WTC11 (cell line): Measurements from ENCODE around the gene SAMSN1. TPM values are rescaled to one million over a fixed set of nuclear protein-coding genes. Genes with fewer than 3 reads are reported as not detected.

Experiments used
- ATAC-seq: fragments of 200-7000 bp; cut with Tn5 transposase; 2 replicates; pipeline ENCODE4 v1.10.0; 2021; ENCODE audit warnings: mild to moderate bottlenecking, moderate library complexity
- CTCF ChIA-PET: fragments of 300-600 bp; sonication (Branson Sonifier 250); formaldehyde crosslinking; loops from one replicate; lab custom pipeline; 2021; ENCODE audit warnings: antibody characterized with exemption; lab: Charles Lee
- POLR2A ChIA-PET: fragments of 350-600 bp; sonication (Branson Sonifier 250); formaldehyde crosslinking; loops from one replicate; lab custom pipeline; 2021; ENCODE audit warnings: antibody characterized with exemption; lab: Charles Lee
- DNase-seq: peaks from one replicate; pipeline ENCODE4 v3.0.0; 2021; ENCODE audit warnings: low spot score
- H3K27ac Mint-ChIP-seq: 2 replicates; pipeline ENCODE4 v1.8.0; 2021; ENCODE audit warnings: mixed read lengths
- H3K27me3 Mint-ChIP-seq: 2 replicates; pipeline ENCODE4 v1.8.0; 2021; ENCODE audit warnings: low read depth, mild to moderate bottlenecking, moderate library complexity, mixed read lengths
- H3K36me3 Mint-ChIP-seq: 2 replicates; pipeline ENCODE4 v1.8.0; 2021; ENCODE audit warnings: mixed read lengths
- H3K4me1 Mint-ChIP-seq: 2 replicates; pipeline ENCODE4 v1.8.0; 2022; ENCODE audit warnings: mixed read lengths
- H3K4me3 Mint-ChIP-seq: 2 replicates; pipeline ENCODE4 v1.8.0; 2021; ENCODE audit warnings: mild to moderate bottlenecking, moderate library complexity, mixed read lengths
- H3K9me3 Mint-ChIP-seq: 2 replicates; pipeline ENCODE4 v1.8.0; 2021; ENCODE audit warnings: mixed read lengths
- CBFB ChIP-seq: sonication (generic); formaldehyde crosslinking; IDR thresholded peaks from 2 replicates; pipeline ENCODE4 v1.8.1; 2022; ENCODE audit warnings: mild to moderate bottlenecking, low read depth, missing genetic modification reagents
- CREM ChIP-seq: sonication (generic); formaldehyde crosslinking; IDR thresholded peaks from 2 replicates; pipeline ENCODE4 v1.8.1; 2022; ENCODE audit warnings: mild to moderate bottlenecking, missing genetic modification reagents, moderate library complexity
- CTCF ChIP-seq: fragments of 200-600 bp; IDR thresholded peaks from 2 replicates; pipeline ENCODE4 v1.8.0; 2022; ENCODE audit warnings: antibody characterized with exemption
- ELF4 ChIP-seq: sonication (generic); formaldehyde crosslinking; IDR thresholded peaks from 2 replicates; pipeline ENCODE4 v1.8.1; 2022; ENCODE audit warnings: low read depth, mild to moderate bottlenecking, moderate library complexity, missing genetic modification reagents
- ESRRA ChIP-seq: sonication (generic); formaldehyde crosslinking; IDR thresholded peaks from 2 replicates; pipeline ENCODE4 v1.8.1; 2022; ENCODE audit warnings: mild to moderate bottlenecking, missing genetic modification reagents, borderline replicate concordance
- GABPB1 ChIP-seq: sonication (generic); formaldehyde crosslinking; IDR thresholded peaks from 2 replicates; pipeline ENCODE4 v1.8.1; 2023; ENCODE audit warnings: mild to moderate bottlenecking, missing genetic modification reagents
- GTF2I ChIP-seq: fragments of 250-450 bp; sonication (Bioruptor Pico); conservative IDR thresholded peaks from 2 replicates; pipeline ENCODE4 v1.4.0; 2021; ENCODE audit warnings: mild to moderate bottlenecking
- JUN ChIP-seq: sonication (generic); formaldehyde crosslinking; IDR thresholded peaks from 2 replicates; pipeline ENCODE4 v1.8.0; 2023; ENCODE audit warnings: mild to moderate bottlenecking, missing genetic modification reagents
- MXD4 ChIP-seq: fragments of 250-450 bp; sonication (Bioruptor Pico); IDR thresholded peaks from 2 replicates; pipeline ENCODE4 v1.8.0; 2021; ENCODE audit warnings: mild to moderate bottlenecking, moderate library complexity, borderline replicate concordance
- NFE2L1 ChIP-seq: sonication (generic); formaldehyde crosslinking; IDR thresholded peaks from 2 replicates; pipeline ENCODE4 v1.8.1; 2023; ENCODE audit warnings: missing genetic modification reagents
- NFYB ChIP-seq: sonication (generic); formaldehyde crosslinking; conservative IDR thresholded peaks from 2 replicates; pipeline ENCODE4 v1.8.0; 2022; ENCODE audit warnings: low read depth, missing genetic modification reagents
- NR1H2 ChIP-seq: sonication (generic); formaldehyde crosslinking; IDR thresholded peaks from 2 replicates; pipeline ENCODE4 v1.9.0; 2021; ENCODE audit warnings: mild to moderate bottlenecking, moderate library complexity, missing genetic modification reagents
- PRRX2 ChIP-seq: fragments of 250-450 bp; sonication (Bioruptor Pico); IDR thresholded peaks from 2 replicates; pipeline ENCODE4 v1.8.0; 2021; ENCODE audit warnings: mild to moderate bottlenecking
- RORB ChIP-seq: fragments of 250-450 bp; sonication (Bioruptor Pico); IDR thresholded peaks from 2 replicates; pipeline ENCODE4 v1.9.0; 2021; ENCODE audit warnings: mild to moderate bottlenecking
- SMAD3 ChIP-seq: sonication (generic); formaldehyde crosslinking; IDR thresholded peaks from 2 replicates; pipeline ENCODE4 v1.8.0; 2022; ENCODE audit warnings: missing genetic modification reagents, mild to moderate bottlenecking, borderline replicate concordance
- SMAD4 ChIP-seq: sonication (generic); formaldehyde crosslinking; IDR thresholded peaks from 2 replicates; pipeline ENCODE4 v1.8.0; 2022; ENCODE audit warnings: mild to moderate bottlenecking, missing genetic modification reagents
- SOX15 ChIP-seq: fragments of 250-450 bp; sonication (Bioruptor Pico); IDR thresholded peaks from 2 replicates; pipeline ENCODE4 v1.9.0; 2021; ENCODE audit warnings: mild to moderate bottlenecking
- TP53 ChIP-seq: sonication (generic); formaldehyde crosslinking; IDR thresholded peaks from 2 replicates; pipeline ENCODE4 v1.8.1; 2023; ENCODE audit warnings: mild to moderate bottlenecking, missing genetic modification reagents
- USF1 ChIP-seq: sonication (generic); formaldehyde crosslinking; IDR thresholded peaks from 2 replicates; pipeline ENCODE4 v1.8.0; 2022; ENCODE audit warnings: mild to moderate bottlenecking, missing genetic modification reagents
- ZNF232 ChIP-seq: sonication (generic); formaldehyde crosslinking; IDR thresholded peaks from 2 replicates; pipeline ENCODE4 v1.8.0; 2022; ENCODE audit warnings: mild to moderate bottlenecking, missing genetic modification reagents
- ZNF281 ChIP-seq: sonication (generic); formaldehyde crosslinking; IDR thresholded peaks from 2 replicates; pipeline ENCODE4 v1.8.0; 2023; ENCODE audit warnings: mild to moderate bottlenecking, missing genetic modification reagents
- ZNF396 ChIP-seq: fragments of 250-450 bp; sonication (Bioruptor Pico); IDR thresholded peaks from 2 replicates; pipeline ENCODE4 v1.8.0; 2021; ENCODE audit warnings: mild to moderate bottlenecking, moderate library complexity, borderline replicate concordance
- total RNA-seq: library from RNA; stranded (reverse); gene quantifications from 3 replicates; pipeline ENCODE4 v1.2.3, GENCODE V29; 2021
- TF ChIP-seq, protein P1 (sequence below): sonication (generic); formaldehyde crosslinking; IDR thresholded peaks from 2 replicates; pipeline ENCODE4 v1.8.1; 2022; ENCODE audit warnings: low read depth, mild to moderate bottlenecking, moderate library complexity, missing genetic modification reagents, borderline replicate concordance
- TF ChIP-seq, protein P2 (sequence below): fragments of 250-450 bp; sonication (Bioruptor Pico); IDR thresholded peaks from 2 replicates; pipeline ENCODE4 v1.9.0; 2021; ENCODE audit warnings: mild to moderate bottlenecking
- TF ChIP-seq, protein P3 (sequence below): sonication (generic); formaldehyde crosslinking; IDR thresholded peaks from 2 replicates; pipeline ENCODE4 v1.8.1; 2023; ENCODE audit warnings: mild to moderate bottlenecking, missing genetic modification reagents

The SAMSN1 gene
- total RNA-seq, 1 experiment from 2014 or later, result 1.2 TPM

DNA sequence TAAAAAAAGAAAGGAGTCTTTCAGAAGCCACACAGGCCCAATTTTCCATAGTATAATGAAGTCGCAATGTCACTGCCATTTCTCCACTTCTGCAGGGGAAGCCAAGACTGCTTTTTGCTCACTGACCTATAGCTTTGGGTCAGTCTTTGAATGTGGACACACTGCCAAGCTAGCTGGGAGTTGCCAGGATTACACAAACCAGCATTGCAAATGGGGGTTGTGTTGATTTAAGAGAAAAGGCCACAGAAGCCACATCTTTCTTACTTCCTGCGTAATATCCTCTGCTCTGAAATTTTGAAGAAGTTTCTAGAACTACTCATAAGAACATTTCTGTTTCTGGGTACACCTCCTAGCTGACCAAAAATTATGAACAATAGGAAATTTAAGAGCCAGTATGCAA is 45.8 kb upstream of the SAMSN1 start:
- Mint-ChIP-seq H3K36me3 (peaks cover 26% of the 10 kb centered on the region), H3K4me1 (peaks cover 10% of the 10 kb centered on the region), H3K9me3 (peaks cover 32% of the 10 kb centered on the region), H3K4me3 (no peak overlapping the region), H3K27me3 (peaks cover 2% of the 10 kb centered on the region), H3K27ac (no peak overlapping the region)
- ChIA-PET CTCF (no interaction called here), POLR2A (no interaction called here)
- ATAC-seq (no peak), DNase-seq (no peak)
- TF ChIP-seq TP53 (CRISPR knock-in tag) (no peak), SMAD4 (no peak), USF1 (CRISPR knock-in tag) (no peak), PRRX2 (CRISPR knock-in tag) (no peak), ZNF281 (CRISPR knock-in tag) (no peak), RORB (CRISPR knock-in tag) (no peak), CTCF (no peak), NFE2L1 (CRISPR knock-in tag) (no peak)
- TF ChIP-seq, protein P1, sequence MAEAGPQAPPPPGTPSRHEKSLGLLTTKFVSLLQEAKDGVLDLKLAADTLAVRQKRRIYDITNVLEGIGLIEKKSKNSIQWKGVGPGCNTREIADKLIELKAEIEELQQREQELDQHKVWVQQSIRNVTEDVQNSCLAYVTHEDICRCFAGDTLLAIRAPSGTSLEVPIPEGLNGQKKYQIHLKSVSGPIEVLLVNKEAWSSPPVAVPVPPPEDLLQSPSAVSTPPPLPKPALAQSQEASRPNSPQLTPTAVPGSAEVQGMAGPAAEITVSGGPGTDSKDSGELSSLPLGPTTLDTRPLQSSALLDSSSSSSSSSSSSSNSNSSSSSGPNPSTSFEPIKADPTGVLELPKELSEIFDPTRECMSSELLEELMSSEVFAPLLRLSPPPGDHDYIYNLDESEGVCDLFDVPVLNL, result no peak

- Mint-ChIP-seq H3K27me3 (peaks cover 2% of the 10 kb centered on the region; the same call in 1 of the 2 replicates), H3K27ac (no peak overlapping the region), H3K36me3 (peaks cover 21% of the 10 kb centered on the region), H3K4me1 (peaks cover 10% of the 10 kb centered on the region), H3K9me3 (peaks cover 27% of the 10 kb centered on the region), H3K4me3 (no peak overlapping the region)
- CTCF ChIA-PET, result no interaction called here
- no peak for TF ChIP-seq MXD4 (CRISPR knock-in tag)
- DNase-seq, result no peak
- POLR2A ChIA-PET, result no interaction called here
- no peak for ATAC-seq
Observed at GRCh38 chr21:14591377-14591776, 45.3 kb upstream of the SAMSN1 start.

- H3K9me3 Mint-ChIP-seq, result peaks cover 13% of the 10 kb centered on the region
- ATAC-seq (no peak), DNase-seq (no peak)
- H3K4me3 Mint-ChIP-seq, result no peak overlapping the region
- H3K27me3 Mint-ChIP-seq, result no peaks in the 10 kb centered on the region; the same call in 1 of the 2 replicates
- H3K27ac Mint-ChIP-seq, result no peak overlapping the region
- CTCF ChIA-PET, result no interaction called here
- H3K4me1 Mint-ChIP-seq, result peaks cover 10% of the 10 kb centered on the region
- peaks cover 13% of the 10 kb centered on the region for H3K36me3 Mint-ChIP-seq
- POLR2A ChIA-PET, result no interaction called here
- TF ChIP-seq NFYB (CRISPR knock-in tag), result no peak
- no peak for TF ChIP-seq ELF4 (CRISPR knock-in tag)
- TF ChIP-seq, protein P2, sequence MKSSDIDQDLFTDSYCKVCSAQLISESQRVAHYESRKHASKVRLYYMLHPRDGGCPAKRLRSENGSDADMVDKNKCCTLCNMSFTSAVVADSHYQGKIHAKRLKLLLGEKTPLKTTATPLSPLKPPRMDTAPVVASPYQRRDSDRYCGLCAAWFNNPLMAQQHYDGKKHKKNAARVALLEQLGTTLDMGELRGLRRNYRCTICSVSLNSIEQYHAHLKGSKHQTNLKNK (CRISPR knock-in tag), result no peak
- TF ChIP-seq SMAD3 (CRISPR knock-in tag), result no peak
- no peak for TF ChIP-seq ESRRA (CRISPR knock-in tag)
- TF ChIP-seq CBFB (CRISPR knock-in tag), result no peak
- no peak for TF ChIP-seq ZNF396 (CRISPR knock-in tag)
- TF ChIP-seq, protein P3, sequence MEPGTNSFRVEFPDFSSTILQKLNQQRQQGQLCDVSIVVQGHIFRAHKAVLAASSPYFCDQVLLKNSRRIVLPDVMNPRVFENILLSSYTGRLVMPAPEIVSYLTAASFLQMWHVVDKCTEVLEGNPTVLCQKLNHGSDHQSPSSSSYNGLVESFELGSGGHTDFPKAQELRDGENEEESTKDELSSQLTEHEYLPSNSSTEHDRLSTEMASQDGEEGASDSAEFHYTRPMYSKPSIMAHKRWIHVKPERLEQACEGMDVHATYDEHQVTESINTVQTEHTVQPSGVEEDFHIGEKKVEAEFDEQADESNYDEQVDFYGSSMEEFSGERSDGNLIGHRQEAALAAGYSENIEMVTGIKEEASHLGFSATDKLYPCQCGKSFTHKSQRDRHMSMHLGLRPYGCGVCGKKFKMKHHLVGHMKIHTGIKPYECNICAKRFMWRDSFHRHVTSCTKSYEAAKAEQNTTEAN (CRISPR knock-in tag), result no peak
- no peak for TF ChIP-seq GABPB1 (CRISPR knock-in tag)
- no peak for TF ChIP-seq GTF2I (CRISPR knock-in tag)
- no peak for TF ChIP-seq PRRX2 (CRISPR knock-in tag)
- no peak for TF ChIP-seq ZNF232 (CRISPR knock-in tag)
- no peak for TF ChIP-seq NR1H2
- no peak for TF ChIP-seq SOX15 (CRISPR knock-in tag)
- TF ChIP-seq JUN (CRISPR knock-in tag), result no peak
- no peak for TF ChIP-seq USF1 (CRISPR knock-in tag)
- no peak for TF ChIP-seq CREM (CRISPR knock-in tag)
Observed at GRCh38 chr21:14589855-14590563, 43.9 kb upstream of the SAMSN1 start.
